HG02623 (cell line): ENCODE results near the gene WASF2.
"Not testable (repeated sequence)": the region's sequence is repeated elsewhere in the genome, so short reads cannot be mapped to it uniquely, and the experiment has no call there.

Experiments used
- ATAC-seq: cut with Tn5 transposase; IDR thresholded peaks from one replicate; pipeline ENCODE4 v1.9.1; 2021; ENCODE audit warnings: moderate library complexity; ENCODE audit not compliant: unreplicated experiment

The WASF2 gene, protein sequence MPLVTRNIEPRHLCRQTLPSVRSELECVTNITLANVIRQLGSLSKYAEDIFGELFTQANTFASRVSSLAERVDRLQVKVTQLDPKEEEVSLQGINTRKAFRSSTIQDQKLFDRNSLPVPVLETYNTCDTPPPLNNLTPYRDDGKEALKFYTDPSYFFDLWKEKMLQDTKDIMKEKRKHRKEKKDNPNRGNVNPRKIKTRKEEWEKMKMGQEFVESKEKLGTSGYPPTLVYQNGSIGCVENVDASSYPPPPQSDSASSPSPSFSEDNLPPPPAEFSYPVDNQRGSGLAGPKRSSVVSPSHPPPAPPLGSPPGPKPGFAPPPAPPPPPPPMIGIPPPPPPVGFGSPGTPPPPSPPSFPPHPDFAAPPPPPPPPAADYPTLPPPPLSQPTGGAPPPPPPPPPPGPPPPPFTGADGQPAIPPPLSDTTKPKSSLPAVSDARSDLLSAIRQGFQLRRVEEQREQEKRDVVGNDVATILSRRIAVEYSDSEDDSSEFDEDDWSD

DNA sequence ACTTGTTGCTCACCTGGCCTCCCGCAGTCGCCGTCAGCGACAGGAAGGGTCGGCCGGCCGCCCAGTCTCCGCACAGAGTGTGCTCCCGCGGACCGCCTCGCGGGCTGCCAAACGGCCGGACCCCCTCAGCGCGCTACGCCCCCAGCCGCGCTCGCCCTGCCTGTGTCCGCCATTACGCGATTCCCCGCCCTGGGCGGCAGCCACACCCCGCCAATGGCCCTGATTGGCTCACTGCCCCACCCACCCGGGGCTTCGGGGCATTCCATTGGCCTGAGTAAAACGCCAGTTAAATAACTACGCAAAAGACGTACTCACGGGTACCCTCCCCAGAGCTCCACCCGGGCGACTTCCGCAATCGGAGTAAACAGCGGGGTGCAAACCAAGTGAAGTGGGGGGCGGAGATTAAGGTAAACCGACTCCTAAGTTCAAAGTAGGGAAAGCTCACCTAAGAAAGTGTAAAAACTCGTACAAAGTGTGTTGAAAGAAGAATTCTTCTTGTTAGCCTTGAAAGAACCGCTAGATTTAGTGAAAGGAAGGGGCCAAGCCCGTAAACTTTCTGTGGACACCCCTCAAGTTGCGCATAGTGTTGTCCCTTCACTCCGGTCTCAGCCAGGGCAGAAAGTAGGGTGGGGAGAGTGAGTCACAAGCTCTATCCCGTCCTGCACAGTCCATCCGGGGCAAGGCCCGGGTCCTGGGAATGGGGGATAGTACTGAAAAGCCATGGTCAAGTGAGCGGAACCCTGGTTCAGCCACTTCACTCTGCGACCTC is at the start of gene WASF2:
Gene WASF2 (minus strand): TSS at position 195 of the 769 bp plus-strand sequence. CDS start 61,277 bp downstream, outside the sequence.
- ATAC-seq = peak; percentile 88

DNA sequence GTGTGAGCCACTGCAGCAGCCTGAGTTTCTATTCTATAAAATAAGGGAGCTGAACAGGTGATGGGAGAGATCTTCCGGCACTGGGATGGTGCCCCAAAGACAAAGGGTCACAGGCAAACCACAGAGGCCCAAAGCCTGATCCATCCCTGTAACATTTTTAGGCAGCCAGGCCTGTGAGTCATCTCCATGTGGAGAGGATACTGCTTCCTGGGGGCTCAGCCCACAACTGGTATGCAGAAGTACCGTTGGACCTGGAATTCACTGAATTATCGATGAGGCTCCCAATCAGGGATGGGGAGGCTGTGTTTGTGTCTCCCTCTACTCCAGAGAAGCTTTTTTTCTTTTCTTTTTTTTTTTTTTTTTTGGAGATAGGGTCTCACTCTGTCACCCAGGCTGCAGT is 48.8 kb upstream of the WASF2 start:
- no peak for ATAC-seq

DNA sequence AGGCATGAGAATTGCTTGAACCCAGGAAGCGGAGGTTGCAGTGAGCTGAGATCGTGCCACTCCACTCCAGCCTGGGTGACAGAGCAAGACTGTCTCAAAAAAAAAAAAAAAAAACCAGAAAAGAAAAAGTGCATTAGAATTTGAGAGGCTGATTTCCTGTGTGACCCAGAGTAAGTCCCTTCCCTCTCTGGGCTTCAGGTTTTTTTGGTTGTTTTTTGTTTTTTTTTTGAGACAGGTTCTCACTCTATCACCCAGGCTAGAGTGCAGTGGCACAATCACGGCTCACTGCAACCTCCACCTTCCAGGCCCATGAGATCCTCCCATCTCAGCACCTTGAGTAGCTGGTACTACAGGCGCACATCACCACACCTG is 48.3 kb upstream of the WASF2 start:
- not testable (repeated sequence) for ATAC-seq

DNA sequence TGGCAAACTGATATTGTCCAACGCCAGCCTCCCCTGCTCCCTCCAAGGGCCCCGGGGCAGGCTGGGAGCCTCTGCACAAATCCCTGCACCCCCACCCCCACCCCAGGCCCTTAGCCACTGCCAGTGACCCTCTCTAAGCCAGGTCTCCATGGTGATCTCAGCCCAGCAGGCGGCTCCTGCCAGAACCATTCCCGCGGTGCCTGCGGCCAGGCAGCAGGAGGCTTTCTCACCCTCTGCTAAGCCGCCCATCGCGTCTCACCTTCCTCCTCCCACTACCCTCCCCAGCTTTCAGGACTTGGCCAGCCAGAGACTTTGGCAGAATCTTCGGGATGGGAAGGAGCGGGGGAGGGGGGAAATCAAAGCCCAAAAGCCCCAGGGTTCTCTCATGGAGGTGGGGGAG is 46.8 kb upstream of the WASF2 start:
- ATAC-seq = no peak

DNA sequence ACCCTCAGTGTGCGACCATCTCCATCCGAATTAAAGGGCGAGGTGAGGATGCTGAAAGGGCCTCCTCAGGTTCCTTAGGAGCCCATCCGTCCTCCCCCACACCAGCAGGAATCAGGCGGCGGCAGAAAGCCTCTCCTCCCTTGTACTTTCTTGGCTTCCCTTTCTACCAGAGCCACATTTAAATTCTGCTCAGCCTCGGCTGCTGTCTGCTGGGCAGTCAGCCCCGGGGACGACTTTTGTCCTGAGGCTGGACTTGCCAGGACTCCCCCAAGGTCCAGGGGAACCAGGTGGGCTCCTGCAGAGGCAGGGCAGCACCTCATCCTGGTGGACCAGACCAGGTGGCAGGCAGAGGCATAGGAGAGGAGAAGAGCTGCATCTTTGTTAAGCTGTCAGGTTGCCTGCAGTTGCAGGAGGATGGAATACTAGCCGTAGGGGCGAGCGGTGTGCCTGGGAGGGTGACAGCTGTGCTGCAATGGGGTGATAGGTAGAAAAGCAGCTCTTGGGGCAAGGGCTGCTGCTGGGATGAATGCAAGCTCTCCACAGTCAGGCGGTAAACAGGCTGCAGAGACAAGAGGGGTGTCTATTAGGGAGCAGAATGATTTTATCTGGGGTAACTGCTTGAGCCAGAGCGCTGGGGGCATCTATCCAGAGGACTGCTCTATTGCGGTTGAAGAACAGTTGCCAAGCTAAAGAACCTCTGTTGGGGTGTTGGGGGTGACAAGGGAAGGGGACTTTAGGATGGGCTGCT is 46.2 kb upstream of the WASF2 start:
- ATAC-seq = no peak

DNA sequence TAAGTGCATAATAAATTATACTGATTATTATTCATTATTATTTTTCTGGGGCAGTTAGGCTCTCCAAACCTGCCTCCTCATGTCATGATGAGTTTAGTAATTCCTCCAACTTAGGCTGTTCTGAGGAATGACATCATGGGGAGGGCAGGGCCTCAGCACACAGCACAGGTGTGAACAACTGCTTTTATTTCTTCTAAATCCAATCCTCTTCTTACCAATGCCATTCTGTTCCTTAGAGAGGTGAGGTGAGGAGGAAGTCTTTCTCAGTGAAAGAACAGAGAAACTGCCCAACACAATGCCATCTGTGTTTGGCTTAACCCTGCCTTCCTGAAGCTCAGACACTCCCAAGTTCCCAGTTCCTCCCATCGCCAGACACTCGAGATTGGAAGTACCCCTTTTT is 45.4 kb upstream of the WASF2 start:
- no peak for ATAC-seq

DNA sequence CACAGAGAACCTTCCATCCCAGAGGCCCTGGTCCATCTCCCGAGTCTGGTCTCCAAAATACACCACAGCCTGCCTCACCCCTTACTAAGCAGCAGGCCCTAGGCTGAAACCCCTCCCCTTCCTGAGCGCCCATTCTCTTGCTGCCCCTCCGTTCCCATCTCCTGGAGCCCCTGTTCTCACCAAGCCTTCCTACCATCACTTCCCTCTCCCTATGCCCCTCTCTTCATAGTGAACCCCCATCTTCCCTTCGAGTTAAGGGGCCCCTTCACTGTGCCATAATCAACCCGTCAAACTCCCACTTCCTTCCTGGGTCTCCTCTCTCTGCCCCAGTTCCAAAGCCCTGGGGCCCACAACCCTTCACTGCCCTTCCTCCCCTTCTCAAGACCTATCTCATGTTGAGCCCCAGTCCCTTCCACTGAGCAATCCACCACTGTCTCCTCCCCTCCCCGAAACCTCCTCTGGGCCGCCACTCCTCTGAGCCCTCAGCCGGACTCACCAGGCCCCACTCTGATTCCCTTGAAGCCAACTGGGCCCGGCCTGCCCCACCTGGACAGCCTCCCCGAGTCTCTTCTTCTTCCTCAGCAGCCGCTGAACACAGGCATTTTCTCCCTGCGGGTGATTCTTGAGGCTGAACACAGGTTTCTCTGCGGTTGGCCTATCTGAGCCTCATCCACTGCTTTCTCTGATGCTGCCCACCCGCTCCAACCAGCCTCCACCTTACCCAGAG is 42.2 kb upstream of the WASF2 start:
- no peak for ATAC-seq

DNA sequence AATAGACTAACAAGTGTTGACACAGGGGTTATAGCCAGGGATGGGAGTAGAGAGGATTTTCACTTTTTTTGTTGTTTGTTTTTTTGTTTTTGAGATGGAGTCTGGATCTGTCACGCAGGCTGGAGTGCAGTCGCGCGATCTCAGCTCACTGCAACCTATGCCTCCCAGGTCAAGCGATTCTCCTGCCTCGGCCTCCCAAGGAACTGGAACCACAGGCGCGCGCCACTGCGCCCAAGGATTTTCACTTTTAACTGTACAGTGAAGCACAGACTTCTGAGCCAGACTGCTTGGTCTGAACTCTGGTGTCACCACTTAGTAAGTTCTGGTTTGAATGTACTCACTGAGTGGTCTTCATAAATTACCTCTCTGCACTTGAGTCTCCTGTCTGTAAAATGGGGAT is 40.2 kb upstream of the WASF2 start:
- no peak for ATAC-seq

DNA sequence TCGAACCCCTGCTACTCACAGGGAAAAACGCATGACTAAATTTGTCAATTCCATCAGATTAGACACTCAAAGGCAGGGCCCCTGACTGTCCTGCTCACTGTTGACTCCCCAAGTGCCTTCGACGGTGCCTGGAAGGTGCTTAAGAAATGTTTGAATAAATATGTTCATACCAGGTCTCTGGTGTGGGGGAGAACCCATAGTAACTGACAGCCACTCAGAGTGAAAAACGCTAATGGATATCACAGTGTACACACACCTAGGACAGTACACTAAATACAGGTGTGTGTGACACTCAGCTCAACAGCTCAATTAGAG is 39.7 kb upstream of the WASF2 start:
- no peak for ATAC-seq

DNA sequence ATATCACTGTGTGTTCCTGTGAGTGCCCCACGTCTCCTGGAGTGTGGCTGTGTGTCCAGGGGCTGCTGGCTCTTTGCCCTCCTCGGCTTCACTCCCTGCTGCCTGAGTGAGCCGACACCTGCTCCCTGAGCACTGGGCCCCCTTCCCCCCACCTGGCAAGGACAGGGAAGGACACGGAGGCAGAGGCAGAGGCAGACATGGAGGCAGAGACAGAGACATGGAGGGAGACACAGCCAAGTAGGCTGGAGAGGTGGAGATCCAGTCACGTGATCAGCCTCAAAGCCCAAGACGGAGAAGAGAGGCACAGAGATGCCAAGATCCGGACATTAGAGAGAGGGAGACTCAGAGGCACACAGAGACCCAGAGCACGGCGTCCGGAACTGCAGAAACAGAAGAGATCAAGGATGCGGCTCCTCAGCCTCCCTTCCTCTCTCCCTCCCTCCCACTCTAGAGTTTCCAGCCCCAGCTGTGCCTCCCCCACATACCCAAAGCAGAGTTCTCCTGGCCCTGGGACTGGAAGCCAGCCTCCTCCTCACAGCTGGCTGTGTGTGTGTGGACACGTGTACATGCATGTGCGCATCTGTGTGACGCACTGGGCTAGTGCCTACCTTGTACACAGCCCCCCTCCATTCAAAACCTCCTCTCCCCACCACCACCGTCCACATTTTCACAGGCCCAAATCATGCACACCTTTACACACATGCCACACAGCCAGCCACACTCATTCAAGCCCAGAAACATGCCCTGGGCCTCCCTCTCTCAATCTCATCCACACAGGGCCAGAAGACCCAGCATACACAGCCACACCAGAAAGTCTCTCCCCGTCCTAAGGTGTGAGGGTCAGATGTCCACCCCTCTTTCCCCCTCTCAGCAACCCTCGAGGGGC is 39.1 kb upstream of the WASF2 start:
- ATAC-seq = no peak

DNA sequence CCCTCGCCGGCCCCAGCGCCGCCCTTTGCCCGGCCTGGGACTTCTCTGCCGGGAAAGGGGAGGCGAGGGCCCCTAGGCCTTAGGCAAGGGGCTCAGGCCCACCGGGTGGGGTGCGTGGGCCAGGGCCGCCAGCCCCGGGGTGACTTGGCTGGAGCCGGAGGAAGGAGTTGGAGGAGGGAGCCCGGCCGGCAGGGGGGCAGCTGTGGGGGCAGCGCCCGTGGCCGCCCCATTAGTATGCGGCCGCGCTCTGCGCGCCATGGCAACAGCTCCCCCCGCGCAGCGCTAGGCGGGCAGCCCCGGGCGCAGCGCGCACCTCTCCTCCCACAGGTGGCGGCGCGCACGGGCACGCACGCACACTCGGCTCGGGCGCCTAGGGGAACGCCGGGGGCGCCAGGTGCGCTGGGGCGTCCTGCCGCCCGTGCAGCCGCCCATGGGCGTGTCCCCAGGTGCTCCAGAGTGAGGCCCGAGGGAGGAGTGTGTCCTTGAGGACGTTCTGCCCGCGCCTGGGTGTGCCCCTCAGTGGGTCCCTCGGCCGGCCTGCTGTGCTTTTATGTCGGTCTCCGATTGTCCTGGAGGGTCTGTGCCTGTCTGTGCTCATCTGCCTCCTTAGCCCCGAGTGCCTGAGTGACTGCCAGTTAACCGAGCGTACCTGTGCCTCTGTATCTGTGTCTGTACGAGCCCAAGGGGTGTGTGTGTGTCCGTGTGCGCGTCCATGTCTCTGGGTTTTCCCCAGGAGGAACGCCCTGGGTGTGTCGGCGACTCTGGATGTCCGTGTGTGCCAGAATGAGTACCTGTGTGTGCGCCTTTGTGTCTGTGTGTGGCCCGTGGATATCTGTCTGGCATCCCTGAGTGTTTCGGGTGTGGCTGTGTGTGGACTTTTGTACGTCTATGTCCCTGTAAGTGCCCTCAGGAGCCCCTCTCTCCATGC is 38.2 kb upstream of the WASF2 start:
- ATAC-seq = no peak

DNA sequence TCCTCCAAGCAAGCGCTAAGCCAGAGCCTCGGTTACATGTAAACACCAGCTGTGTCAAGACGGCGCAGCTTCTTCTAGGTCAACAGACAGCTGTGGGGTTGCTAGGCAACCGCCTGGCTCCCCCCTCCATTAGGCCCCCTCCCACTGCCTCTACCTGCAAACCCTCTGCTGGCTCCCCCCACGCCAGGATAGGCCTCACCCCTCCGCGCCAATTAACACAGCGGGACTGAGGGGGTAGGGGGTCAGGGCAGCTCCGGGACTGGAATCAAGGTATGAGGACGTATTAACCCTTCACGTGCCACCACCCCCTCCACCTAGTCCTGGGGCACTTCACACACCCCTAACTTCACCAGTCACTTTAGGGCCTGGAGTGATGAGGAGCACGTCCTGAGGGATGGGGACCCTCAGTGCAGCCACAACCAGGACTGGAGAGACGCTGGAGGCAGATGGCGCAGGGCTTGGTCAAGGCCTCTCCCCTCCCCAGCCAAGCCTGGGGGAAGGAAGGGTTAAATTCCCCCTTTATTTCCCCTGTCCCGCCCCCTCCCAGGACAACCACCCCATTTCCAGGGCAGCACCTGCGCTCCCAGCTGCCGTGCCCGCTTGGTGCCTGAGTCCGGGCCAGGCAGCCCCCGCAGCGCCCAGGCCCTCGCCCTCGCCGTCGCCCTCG is 37.4 kb upstream of the WASF2 start:
- ATAC-seq = no peak

DNA sequence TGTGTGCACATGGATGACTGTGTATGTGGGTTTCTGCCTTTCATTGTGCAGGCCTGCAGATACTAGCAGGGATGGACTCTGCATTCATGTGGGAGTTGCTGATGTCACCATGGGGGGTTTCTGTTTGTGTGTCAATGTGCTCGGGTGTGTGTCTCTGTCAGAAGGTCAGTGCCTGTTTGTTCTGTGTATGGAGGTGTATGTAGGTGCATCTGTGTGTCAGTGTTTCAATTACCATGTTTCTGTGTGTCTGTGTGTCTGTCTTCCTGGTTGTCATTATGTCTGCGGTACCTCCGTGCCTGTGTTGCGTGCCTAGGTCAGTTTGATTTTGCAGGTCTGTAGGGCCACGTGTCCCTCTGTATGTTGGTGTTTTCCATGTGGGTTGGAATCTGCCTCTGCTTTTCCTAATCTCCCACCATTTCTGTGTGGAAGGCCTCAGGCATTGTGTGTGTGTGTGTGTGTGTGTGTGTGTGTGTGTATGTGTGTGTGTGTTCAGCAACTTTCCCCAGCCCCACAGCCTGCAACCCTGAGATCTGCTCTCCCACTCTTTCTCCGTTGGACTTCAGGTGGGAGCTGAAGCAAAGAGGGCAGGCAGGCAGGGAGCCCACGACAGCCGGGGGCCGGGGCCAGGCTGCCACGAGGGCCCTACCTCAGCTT is 36.7 kb upstream of the WASF2 start:
- no peak for ATAC-seq

DNA sequence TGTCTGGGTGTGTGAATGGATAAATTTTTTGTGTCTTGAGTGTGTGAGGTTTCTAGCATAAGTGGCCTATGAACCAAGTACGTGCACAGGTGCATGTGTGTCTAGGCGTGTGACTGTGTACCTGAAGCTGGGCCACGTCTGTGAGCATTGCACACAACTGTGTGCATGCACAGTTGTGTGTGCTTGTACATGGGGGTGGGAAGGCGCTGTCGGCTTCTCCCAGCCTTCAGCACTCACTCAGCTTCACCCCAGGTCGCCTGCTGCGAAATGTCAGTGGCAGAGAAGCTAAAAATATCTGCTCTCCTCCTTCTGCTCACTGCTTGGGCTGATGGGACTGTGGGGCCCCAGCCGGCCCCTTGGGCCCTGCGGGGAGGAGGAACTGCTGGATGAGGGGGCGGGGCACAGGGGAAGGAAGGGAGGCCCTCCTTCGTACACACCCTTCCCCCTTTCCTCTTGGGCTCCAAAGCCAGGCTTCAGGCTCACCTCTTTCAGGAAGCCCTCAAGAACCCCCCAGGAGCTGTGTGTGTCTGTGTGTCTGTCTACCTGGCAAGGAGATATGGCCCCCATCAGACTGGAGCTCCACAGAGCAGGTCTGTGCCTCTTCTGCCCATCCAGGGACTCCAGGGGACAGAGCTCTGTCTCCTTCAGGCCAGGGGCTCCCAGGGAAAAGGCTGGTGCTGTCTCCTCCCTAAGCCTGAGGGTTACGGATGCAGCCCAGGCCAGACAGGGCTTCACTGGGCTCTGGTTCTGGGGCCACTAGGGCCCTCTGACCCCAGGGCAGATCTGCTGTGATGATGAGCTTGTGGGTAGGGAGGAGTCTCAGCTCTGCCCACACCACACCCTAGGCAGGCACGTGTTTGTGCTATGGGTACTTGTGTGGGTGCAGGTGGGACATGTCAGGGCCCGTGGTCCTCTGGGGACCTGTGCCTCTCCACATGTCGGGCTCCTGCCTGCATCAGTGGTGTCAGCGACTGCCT is 35.6 kb upstream of the WASF2 start:
- peak; percentile 41 for ATAC-seq

DNA sequence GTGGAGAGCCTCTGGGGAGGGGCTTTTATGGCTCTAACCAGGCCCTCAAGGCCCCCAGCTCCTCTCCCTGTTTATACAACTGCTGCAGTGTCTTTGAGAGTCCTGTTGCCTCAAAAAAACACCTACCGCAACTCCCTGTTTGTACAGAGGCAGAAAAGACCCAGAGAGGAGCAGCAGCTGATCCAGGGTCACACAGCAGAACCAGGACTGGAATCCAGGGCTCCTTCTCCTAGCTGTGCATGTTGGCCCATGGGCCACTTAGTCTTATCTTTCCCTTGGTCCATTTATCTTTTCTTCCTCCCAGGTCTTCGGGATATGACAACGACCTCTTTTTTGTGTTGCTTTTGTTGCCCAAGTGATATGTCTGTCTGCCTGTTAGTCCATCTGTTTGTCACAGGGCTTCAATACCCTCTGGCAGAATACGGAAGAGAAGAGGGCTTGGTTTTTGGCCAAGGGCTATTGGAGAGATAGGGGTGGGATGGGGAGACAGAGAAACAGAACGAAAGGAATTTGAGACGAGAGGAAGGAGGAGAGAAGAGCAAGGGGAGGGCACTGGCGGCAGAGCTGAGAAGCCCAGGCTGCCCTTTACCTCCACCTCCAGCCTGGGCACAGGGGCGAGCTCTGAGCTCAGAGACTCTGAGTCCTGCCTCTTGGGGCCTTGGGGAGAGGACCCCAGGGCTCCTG is 33.5 kb upstream of the WASF2 start:
- ATAC-seq = no peak
